Ishikawa (cell line): ENCODE measurements around the gene VEGFD.

Experiments
- CEBPB ChIP-seq: IDR thresholded peaks from 2 replicates; pipeline ENCODE4 v1.6.1; 2012
- CREB1 ChIP-seq: IDR thresholded peaks from 2 replicates; pipeline ENCODE4 v1.6.1; 2012; ENCODE audit warnings: low read depth
- EGR1 ChIP-seq: IDR thresholded peaks from 2 replicates; pipeline ENCODE4 v1.6.1; 2012
- EP300 ChIP-seq: IDR thresholded peaks from 2 replicates; pipeline ENCODE4 v1.6.1; 2012; ENCODE audit warnings: borderline replicate concordance
- FOXM1 ChIP-seq: IDR thresholded peaks from 2 replicates; pipeline ENCODE4 v1.6.1; 2012; ENCODE audit warnings: low read depth, borderline replicate concordance
- MAX ChIP-seq: IDR thresholded peaks from 2 replicates; pipeline ENCODE4 v1.6.1; 2012
- NFIC ChIP-seq: IDR thresholded peaks from 2 replicates; pipeline ENCODE4 v1.6.1; 2012
- RAD21 ChIP-seq: IDR thresholded peaks from 2 replicates; pipeline ENCODE4 v1.6.1; 2012; ENCODE audit warnings: low read depth
- REST ChIP-seq: IDR thresholded peaks from 2 replicates; pipeline ENCODE4 v1.6.1; 2012; ENCODE audit warnings: low read depth, mild to moderate bottlenecking
- TAF1 ChIP-seq: IDR thresholded peaks from 2 replicates; pipeline ENCODE4 v1.6.1; 2012; ENCODE audit warnings: low read depth, mild to moderate bottlenecking
- TCF12 ChIP-seq: IDR thresholded peaks from 2 replicates; pipeline ENCODE4 v1.6.1; 2012; ENCODE audit warnings: low read depth
- TEAD4 ChIP-seq: IDR thresholded peaks from 2 replicates; pipeline ENCODE4 v1.6.1; 2012
- USF1 ChIP-seq: IDR thresholded peaks from 2 replicates; pipeline ENCODE4 v1.6.1; 2012
- YY1 ChIP-seq: IDR thresholded peaks from 2 replicates; pipeline ENCODE4 v1.6.1; 2012; ENCODE audit warnings: low read depth
- ZBTB7A ChIP-seq: IDR thresholded peaks from 2 replicates; pipeline ENCODE4 v1.6.1; 2012; ENCODE audit warnings: low read depth

VEGFD gene

GRCh38 chrX:15310117-15310516, 74.1 kb downstream of the VEGFD start:
- no peak for TF ChIP-seq FOXM1

- TF ChIP-seq ZBTB7A: no peak
- no peak for TF ChIP-seq REST
- TF ChIP-seq TAF1: no peak
- TF ChIP-seq RAD21: no peak
- no peak for TF ChIP-seq FOXM1
- no peak for TF ChIP-seq USF1
Observed at GRCh38 chrX:15301924-15302323, 82.3 kb downstream of the VEGFD start.

- TF ChIP-seq TCF12: no peak
- peak; percentile 33; the same call in 1 of the 2 replicates for TF ChIP-seq RAD21
Observed at GRCh38 chrX:15299941-15300851, 84.0 kb downstream of the VEGFD start.

DNA sequence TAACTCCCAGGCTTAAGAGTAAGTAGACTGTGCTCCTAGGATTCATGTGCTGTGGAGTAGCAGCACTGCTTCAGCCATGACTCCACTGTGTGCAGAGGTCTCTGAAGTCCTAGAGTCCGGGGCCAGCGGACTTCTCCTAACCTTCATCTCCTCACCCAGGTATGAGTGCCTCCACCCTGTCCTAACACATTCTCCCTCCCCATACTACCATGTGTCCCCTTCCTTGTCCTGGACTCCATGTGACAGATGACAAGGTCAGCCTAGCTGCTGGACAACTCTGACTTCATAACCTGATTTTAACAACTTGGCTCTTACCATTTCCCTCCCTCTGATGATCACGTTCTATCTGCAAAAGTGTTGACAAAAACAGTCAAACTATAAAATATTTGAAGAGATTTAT, 85.4 kb downstream of the VEGFD start:
- TF ChIP-seq CREB1 (no peak), CEBPB (no peak), YY1 (no peak), TAF1 (no peak), TCF12 (no peak), EP300 (no peak), FOXM1 (no peak), NFIC (no peak), USF1 (no peak), MAX (no peak), TEAD4 (no peak), ZBTB7A (no peak), REST (no peak), EGR1 (no peak), RAD21 (no peak)

- TF ChIP-seq TEAD4 (no peak), REST (no peak), MAX (no peak), CEBPB (no peak), RAD21 (no peak), TAF1 (no peak), TCF12 (no peak), NFIC (no peak), EP300 (no peak)
Observed at GRCh38 chrX:15298201-15298600, 86.0 kb downstream of the VEGFD start.
